ENCODE data around the gene ZNF765.
"Not testable (repeated sequence)": the region's sequence is repeated elsewhere in the genome, so short reads cannot be mapped to it uniquely, and the experiment has no call there.

ZNF765 gene

DNA sequence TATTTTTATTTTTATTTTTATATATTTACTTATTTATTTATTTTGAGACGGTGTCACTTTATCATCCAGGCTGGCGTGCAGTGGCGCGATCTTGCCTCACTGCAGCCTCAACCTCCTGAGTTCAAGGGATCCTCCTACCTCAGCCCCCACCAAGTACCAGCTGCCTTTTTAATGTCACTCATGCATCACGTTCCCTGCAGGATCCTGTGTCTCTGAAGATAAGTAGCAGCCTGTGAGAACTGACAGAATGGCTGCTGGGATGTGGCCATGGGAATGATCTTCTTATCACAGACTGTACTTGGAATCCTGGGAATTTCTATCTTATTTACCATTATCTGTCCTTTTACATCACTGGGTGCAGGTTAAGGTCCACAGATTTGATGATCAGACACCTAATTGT lies 27.6 kb downstream of the ZNF765 start:
- DNase-seq (ENCODE audit: low spot score): no peak

DNA sequence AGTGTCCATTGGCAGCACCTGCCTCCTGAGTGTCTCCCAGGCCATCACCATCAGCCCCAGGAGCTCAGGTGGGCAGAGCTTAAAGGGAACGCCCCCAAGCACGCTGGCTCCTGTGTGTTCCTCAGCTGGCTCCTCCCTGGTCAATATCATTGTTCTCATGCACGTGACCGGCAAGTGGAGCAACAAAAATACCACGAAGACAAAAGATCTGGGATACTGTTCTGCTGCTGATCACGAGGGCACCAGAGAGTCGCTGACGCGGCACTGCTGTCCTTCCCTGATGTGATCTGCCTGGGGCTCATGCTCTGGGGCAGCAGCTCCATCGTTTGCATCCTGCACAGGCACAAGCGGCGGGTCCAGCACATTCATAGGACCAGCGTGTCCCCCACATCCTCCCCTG lies 28.1 kb downstream of the ZNF765 start:
- DNase-seq (ENCODE audit: low spot score): not testable (repeated sequence)

DNA sequence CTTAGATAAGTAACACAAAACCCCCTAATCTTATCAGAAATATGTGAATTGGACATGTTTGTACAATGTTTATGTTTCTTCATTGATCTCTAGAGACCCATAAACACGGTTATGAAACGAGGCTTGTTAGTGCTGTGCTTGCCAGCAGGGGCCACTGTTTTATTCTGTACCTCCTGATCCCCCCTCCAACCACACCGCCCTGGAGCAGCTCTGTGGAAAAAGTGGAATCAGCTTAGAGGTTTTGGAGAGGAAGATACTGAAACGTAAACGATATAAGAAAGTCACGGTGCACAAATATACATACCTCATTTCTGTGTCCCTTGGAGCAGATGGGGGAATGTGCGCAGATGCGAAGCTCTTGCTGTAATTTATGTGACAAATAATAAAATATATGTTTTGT lies 28.7 kb downstream of the ZNF765 start:
- DNase-seq (ENCODE audit: low spot score): not testable (repeated sequence)

DNA sequence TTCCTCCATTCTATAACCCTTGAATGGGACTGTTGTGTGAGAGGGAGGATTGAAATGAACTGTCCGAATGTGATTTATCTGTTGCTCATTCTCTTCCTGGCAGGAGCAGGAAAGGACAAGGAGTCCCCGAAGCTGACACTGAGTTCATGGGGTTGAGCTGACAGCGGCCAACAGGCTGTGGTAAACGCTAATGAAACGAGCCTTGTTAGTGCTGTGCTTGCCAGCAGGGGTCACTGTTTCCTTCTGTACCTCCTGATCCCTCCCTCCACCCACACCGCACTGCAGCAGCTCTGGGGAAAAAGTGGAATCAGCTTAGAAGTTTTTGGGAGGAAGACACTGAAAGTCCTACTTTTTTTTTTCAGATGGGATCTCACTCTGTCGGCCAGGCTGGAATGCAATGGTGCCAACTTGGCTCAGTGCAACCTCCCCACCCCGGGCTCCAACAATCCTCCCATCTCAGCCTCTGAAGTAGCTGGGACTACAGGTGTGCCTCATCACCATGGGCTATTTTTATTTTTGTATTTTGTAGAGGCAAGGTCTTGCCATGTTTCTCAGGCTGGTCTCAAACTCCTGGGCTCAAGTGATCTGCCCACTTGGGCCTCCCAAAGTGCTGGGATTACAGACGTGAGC lies 30.1 kb downstream of the ZNF765 start:
- peak; percentile 79 for DNase-seq (ENCODE audit: low spot score)

DNA sequence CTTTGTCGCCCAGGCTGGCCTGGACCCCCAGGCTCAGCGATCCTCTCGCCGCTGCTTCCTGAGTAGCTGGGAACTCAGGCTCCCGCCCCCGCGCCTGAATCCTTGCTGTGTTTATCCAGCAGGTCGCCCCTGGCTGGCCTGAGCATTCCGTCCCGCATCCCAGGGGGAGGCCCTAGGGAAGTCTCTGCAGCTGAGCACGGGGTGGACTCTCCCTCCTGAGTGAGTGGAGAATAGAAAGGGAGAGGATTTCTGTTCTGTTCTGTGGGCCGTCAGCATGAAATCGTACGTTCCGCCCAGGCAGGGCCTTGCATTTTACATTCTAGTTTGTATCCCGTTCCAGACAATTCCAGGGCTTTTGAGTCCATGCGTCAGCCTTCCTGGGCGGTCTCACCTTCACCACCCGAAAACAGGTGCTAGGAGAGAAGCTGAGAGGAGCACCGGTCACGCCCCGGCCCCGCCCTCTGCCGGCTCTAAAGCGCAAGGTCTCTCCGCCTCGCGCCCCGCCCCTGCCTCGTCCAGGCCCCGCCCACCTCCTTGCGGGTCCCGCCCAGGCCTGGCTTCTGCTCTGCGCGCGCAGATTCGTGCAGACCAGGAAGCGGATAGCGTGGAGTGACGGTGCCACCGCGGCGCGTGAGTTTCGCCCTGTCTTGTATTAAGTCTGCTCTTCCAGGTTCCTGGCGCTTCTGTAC lies 36.6 kb downstream of the ZNF765 start, which contains the start of gene ZNF761:
Gene ZNF761 (plus strand): TSS at position 586 of the 689 bp plus-strand sequence. CDS start 15,285 bp downstream, outside the sequence.
- peak; percentile 94 for DNase-seq (ENCODE audit: low spot score)

DNA sequence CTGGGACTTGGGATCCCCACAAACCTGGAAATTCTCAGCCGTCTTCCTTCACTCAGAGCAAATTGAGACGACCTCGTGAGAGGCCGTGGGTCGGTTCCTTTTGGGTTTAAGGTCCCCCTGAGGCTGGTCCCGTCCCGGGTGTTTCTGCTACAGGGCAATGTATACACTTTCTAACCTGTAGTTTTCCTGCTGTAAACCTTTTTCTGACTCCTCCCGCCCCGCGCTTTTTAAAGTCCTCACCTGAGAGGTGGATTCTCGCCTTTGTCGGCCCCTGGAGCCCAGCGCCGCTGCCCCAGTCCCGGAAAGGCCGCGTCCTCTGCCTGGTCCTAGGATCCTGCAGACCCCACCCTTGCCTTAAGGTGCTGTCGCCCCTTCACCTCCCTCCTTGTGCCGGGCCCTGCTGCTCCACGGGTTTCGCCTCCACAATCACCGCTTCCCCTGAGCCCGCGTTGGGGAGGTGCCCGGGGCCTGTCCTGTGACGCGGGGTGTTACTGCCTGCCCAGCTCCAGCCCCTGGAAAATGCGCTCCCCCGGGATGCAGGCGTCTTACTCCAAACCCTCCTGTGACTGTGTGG lies 37.2 kb downstream of the ZNF765 start:
- peak; percentile 45 for DNase-seq (ENCODE audit: low spot score)

DNA sequence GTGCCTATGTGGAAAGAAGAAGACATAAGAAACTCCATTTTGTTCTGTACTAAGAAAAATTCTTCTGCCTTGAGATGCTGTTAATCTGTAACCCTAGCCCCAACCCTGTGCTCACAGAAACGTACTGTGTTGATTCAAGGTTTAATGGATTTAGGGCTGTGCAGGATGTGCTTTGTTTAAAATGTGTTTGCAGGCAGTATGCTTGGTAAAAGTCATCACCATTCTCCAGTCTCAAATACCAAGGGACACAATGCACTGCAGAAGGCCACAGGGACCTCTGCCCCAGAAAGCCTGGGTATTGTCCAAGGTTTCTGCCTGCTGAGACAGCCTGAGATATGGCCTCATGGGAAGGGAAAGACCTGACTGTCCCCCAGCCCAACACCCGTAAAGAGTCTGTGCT lies 48.9 kb downstream of the ZNF765 start:
- DNase-seq (ENCODE audit: low spot score): not testable (repeated sequence)

DNA sequence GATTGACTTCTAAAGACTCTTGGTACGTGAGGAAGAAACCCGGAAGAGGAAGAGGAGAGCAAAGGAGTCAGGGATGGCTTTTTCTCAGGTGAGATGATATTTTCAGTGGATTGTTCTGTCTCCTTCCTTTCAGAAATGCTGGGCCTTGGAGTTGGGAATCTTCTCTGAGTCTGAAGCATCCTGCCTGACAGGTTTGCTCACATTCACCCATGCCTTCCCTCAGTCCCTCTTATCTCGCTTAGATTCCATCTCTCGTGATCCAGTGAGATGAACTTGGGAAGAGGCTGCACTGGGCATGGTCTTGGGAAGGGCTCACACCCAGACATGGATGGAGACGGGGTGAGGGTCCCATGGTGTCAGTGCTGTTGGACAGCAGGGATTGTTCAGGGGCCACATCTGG lies 52.2 kb downstream of the ZNF765 start:
- DNase-seq (ENCODE audit: low spot score): not testable (repeated sequence)

DNA sequence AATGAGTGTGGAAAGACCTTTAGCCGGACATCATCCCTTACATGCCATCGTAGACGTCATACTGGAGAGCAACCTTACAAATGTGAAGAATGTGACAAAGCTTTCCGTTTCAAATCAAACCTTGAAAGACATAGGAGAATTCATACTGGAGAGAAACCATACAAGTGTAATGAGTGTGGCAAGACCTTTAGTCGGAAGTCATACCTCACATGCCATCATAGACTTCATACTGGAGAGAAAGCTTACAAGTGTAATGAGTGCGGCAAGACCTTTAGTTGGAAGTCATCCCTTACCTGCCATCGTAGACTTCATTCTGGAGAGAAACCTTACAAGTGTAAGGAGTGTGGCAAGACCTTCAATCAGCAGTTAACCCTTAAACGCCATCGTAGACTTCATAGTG lies 60.9 kb downstream of the ZNF765 start:
- no peak for DNase-seq (ENCODE audit: low spot score)

DNA sequence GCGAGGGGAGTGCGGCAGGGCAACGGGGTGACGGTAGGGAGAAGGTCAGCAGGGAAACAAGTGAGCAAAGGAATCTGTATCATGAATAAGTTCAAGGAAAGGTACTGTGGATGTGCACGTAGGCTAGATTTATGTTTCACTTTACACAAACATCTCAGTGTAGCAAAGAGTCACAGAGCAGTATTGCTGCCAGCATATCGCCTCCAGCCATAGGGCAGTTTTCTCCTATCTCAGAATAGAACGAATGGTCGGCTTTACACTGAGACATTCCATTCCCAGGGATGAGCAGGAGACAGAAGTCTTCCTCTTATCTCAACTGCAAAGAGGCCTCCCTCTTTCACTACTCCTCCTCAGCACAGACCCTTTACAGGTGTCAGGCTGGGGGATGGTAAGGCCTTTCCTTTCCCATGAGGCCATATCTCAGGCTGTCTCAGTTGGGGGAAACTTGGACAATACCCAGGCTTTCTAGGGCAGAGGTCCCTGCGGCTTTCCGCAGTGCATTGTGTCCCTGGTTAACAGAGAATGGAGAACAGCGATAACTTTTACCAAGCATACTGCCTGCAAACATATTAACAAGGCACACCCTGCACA lies 65.3 kb downstream of the ZNF765 start:
- not testable (repeated sequence) for DNase-seq (ENCODE audit: low spot score)

DNA sequence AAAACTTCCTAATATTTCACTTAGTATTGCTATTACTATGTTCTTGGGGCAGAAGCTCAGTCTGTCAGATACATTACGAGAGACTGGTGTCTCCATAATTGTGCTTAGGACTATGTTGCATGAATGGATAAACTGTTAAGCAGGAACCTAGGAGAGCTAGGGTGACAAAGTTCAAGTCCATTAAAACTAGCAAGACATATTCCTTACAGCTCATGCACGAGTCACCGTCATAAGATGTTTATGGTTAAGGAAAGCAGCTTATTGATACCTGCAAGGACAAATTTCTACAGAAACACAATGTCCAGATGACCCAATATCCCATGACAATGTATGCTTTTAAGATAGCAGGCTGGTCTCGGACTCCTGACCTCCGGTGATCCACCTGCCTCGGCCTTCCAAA lies 66.9 kb downstream of the ZNF765 start:
- no peak for DNase-seq (ENCODE audit: low spot score)

DNA sequence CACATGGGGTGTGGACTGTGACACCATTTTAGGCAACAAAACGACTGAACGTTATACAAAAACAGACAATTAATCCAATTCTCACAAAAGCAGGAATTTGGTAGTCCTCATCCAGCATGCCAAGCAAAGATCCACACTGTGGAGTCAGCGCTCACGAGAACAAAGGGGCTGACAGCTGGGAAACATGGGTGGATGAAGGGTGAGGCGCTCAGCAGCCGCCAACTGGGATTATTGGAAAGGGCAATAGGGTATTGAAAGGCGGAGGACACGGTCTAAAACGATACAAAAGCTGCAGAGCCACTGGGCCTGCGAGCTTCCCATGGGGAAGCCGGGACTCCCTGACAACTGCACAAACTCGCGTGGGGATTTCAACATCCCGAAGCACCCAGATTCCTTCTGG lies 67.9 kb downstream of the ZNF765 start:
- DNase-seq (ENCODE audit: low spot score): no peak

DNA sequence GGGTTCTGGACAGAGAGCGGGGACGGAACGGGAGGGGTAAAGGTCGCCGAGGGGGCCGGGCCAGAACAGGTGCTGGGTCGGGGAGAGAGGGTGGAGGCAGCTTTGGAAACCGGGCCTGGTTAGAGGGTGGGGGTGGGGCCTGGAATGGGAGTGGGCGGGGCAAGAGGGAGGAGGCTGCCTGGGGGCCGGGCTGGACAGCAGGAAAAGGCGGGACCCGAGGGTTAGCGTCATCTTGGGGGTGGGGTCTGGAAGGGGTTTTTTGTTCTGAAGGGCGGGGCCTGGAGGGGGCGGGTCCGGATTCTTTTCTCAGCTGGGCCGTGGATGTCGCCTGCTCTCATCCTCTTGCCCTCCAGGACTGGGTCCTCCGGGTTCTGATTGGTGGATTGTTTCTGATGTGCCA lies 68.3 kb downstream of the ZNF765 start:
- DNase-seq (ENCODE audit: low spot score): peak; percentile 21

DNA sequence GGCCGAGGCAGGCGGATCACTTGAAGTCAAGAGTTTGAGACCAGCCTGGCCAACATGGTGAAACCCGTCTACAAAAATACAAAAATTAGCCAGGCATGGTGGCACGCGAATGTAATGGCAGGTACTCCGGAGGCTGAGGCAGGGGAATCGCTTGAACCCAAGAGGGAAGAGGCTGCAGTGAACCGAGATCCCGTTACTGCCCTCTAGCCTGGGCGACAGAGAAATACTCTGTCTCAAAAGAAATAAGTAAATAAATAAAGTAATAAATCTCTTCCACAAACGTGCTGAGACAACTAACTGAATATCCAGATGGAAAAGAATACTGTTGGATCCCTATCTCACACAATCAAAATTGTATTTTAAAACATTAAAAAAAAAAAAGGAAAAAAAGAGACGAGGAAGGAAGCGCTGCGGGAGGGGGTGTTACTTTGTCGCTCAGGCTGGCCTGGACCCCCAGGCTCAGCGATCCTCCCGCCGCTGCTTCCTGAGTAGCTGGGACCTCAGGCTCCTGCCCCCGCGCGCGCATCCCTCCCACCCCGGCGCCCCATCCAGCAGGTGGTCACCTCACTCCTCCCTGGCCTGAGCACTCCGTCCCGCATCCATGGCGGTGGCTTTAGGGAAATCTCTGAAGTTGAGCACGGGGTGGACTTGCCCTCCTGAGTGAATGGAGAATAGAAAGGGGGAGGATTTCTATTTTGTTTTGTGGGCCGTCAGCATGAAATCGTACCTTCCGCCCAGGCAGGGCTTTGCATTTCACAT lies 72.0 kb downstream of the ZNF765 start:
- peak; percentile 52 for DNase-seq (ENCODE audit: low spot score)

DNA sequence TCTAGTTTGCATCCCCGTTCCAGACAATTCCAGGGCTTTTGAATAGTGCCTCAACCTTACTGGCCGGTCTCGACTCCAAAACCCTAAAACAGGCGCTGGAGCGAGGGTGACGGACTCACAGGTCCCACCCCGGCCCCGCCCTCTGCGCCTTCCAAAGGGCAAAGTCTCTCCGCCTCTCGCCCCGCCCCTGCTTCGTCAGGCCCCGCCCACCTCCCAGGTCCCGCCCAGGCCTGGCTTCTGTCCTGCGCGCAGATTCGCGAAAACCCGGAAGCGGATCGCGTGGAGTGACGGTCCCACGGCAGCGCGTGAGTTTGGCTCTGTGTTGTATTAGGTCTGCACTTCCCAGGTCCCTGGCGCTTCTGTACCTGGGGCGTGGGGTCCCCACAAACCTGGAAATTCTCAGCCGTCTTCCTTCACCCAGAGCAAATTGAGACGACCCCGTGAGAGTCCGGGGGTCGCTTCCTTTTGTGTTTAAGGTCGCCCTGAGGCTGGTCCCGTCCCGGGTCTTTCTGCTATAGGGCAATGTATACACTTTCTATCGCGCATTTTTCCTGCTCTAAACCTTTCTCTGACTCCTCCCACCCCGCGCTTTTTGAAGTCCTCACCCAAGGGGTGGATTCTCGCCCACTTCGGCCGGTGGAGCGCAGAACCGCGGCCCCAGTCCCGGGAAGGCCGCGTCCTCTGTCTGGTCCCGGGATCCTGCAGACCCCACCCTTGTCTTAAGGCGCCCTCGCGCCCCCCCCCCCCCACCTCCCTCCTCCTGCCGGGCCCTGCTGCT lies 72.7 kb downstream of the ZNF765 start, which contains the start of gene ZNF813:
Gene ZNF813 (plus strand): TSS at position 249 of the 778 bp plus-strand sequence. CDS start 16,090 bp downstream, outside the sequence.
- peak; percentile 96 for DNase-seq (ENCODE audit: low spot score)

DNA sequence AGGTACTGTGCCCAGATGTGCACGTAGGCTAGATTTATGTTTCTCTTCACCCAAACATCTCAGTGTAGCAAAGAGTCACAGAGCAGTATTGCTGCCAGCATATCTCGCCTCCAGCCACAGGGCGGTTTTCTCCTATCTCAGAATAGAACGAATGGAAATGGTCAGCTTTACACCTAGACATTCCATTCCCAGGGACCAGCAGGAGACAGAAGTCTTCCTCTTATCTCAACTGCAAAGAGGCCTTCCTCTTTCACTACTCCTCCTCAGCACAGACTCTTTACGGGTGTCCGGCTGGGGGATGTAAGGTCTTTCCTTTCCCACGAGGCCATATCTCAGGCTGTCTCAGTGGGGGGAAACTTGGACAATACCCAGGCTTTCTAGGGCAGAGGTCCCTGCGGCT lies 73.7 kb downstream of the ZNF765 start:
- not testable (repeated sequence) for DNase-seq (ENCODE audit: low spot score)

DNA sequence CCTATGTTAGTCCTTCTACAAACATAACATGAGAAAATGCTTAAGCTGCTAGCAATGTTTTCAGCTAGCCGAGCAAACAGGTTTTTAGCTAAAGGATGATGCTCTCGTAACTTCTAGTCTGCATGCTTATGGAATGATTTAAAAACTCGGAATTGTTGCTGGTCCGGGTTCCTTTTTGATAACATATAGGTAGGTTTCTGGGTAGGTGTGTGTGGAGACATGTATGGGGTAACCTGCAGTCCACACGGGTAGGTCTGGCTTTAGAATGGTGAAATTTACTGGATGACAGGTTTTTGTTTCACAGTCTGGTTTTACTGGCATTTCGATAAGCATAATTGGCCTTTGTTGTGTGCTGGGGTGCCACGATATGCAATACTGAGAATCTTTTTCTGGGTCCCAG lies 77.0 kb downstream of the ZNF765 start:
- DNase-seq (ENCODE audit: low spot score): no peak

DNA sequence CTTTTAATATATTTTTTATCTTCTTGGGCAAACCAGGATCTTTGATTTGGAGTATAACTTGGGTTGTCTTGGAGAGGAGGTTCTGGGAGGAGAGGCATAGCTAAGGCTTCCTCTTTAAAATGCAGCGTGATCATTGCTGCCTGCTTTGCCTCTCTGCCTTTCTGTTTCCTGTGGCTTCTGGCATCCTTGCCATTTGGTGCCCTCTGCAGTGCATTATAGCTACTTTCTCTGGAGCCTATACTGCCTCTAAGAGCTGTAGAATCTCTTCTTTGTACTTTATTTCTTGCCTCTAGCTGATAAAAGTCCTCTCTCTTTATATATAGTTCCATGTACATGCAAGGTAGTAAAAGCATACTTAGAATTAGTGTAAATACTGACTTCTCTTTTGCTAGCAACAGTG lies 79.9 kb downstream of the ZNF765 start:
- DNase-seq (ENCODE audit: low spot score): not testable (repeated sequence)

DNA sequence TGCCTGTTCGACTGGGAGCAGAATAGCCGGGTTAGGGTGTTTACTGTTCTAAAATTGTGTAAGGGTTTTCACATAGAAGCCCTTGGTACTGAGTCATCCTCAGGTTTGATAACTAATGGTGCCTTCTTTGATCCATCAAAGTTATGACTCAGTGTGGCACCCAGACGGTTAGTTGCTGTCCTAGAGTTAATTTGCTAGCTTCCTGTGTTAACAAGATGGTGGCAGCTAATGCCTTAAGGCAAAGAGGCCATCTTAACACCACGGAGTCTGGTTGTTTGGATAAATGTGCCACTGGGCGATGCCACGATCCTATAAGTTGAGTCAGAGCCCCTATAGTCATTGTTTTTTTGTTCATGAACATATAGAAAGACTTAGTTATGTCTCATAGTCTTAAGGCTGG lies 80.5 kb downstream of the ZNF765 start:
- not testable (repeated sequence) for DNase-seq (ENCODE audit: low spot score)

Measured in D341Med (cell line).